ENCODE measurements around the gene TENM4. TPM values are rescaled to one million over a fixed set of nuclear protein-coding genes. Genes with fewer than 3 reads are reported as not detected.
A peak's percentile ranks its signal among the peaks of the same experiment; 100 is the strongest.

The TENM4 gene
- total RNA-seq, 2 experiments from 2014 or later, result not detected

DNA sequence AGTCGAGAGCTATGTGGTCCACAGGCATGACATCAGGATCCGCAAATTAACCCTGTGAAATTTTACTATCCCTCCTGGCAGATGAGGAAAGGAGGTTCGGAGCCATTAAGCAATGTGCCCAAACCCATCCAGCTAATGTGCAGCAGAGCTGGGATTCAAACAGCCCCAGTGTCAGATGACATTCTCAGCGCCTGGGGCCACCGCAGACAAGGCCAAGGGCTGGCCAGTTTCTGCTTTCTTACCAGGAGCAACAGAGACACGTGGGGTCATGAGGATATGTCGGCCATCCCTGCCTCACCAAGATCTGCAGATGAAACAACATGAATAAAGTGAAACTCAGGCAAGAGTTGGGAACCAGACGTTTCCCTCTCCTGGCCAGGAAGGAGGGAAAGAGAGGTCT lies 110.2 kb downstream of the TENM4 start:
- Mint-ChIP-seq H3K4me3 (no peak overlapping the region), H3K27ac (no peak overlapping the region), H3K36me3 (no peaks in the 10 kb centered on the region), H3K4me1 (no peaks in the 10 kb centered on the region), H3K9me3 (no peaks in the 10 kb centered on the region), H3K27me3 (peaks cover 2% of the 10 kb centered on the region)
- ATAC-seq (ENCODE audit: low read depth) (no peak), DNase-seq (no peak)
- POLR2A ChIA-PET, result no interaction called here

DNA sequence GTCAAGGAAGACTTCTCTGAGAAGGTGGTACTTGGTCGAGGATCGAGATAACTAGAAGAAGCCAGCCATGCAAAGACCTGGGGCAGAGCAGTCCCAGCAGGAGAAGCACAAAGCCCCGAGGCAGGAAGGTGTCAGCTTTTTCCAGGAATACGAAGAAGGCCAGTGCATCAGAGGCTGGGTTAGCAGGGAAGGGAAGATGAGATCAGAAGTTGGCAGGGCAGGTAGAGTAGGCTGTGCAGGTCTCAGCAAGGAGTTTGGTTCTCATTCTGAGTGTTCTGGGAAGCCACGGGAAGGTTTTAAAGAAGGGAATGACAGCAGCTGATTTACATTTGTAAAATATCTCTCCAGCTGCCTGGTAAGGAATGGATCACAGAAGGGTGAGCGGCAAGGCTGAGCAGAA lies 111.3 kb downstream of the TENM4 start:
- POLR2A ChIA-PET, result no interaction called here

GRCh38 chr11:79328402-79328801 lies 112.4 kb downstream of the TENM4 start:
- no peaks in the 10 kb centered on the region for H3K4me1 Mint-ChIP-seq
- H3K9me3 Mint-ChIP-seq, result no peaks in the 10 kb centered on the region
- DNase-seq (no peak), ATAC-seq (ENCODE audit: low read depth) (no peak)
- H3K27me3 Mint-ChIP-seq, result peaks cover 2% of the 10 kb centered on the region
- POLR2A ChIA-PET, result no interaction called here
- no peak overlapping the region for H3K27ac Mint-ChIP-seq
- H3K4me3 Mint-ChIP-seq, result no peak overlapping the region
- no peaks in the 10 kb centered on the region for H3K36me3 Mint-ChIP-seq

More for the DNA sequence above, 111.3 kb downstream of the TENM4 start:
- no peaks in the 10 kb centered on the region for H3K4me1 Mint-ChIP-seq
- no peak overlapping the region for H3K4me3 Mint-ChIP-seq
- no peak for ATAC-seq (ENCODE audit: low read depth)
- H3K27ac Mint-ChIP-seq, result no peak overlapping the region
- no peaks in the 10 kb centered on the region for H3K36me3 Mint-ChIP-seq
- DNase-seq, result no peak
- H3K9me3 Mint-ChIP-seq, result no peaks in the 10 kb centered on the region
- peaks cover 2% of the 10 kb centered on the region for H3K27me3 Mint-ChIP-seq

DNA sequence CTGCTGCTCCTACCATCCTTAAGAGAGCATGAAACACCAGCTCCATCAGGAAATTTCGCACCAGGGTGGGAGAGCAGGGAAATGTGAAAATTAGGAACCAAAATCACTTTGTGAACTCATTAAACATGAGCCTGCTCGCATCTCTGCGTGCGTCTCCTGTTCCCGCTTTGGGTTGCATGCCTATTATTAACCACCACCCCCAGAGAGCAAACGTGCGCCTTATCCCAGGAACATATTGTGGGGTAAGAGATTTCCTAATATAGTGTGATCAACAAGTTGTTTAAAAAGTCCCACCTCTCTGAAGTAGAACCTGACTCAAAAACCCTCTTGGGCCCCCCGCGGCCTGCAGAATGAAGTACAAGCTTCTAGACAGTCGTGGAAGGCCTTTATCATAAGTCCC lies 115.0 kb downstream of the TENM4 start:
- H3K9me3 Mint-ChIP-seq, result no peaks in the 10 kb centered on the region
- peaks cover 2% of the 10 kb centered on the region for H3K27me3 Mint-ChIP-seq
- H3K4me3 Mint-ChIP-seq, result no peak overlapping the region
- DNase-seq (no peak), ATAC-seq (ENCODE audit: low read depth) (no peak)
- no peaks in the 10 kb centered on the region for H3K4me1 Mint-ChIP-seq
- H3K27ac Mint-ChIP-seq, result no peak overlapping the region
- H3K36me3 Mint-ChIP-seq, result no peaks in the 10 kb centered on the region
- POLR2A ChIA-PET, result no interaction called here

- no peaks in the 10 kb centered on the region for H3K27me3 Mint-ChIP-seq
- H3K9me3 Mint-ChIP-seq, result no peaks in the 10 kb centered on the region
- DNase-seq (no peak), ATAC-seq (ENCODE audit: low read depth) (no peak)
- H3K36me3 Mint-ChIP-seq, result no peaks in the 10 kb centered on the region
- no peak overlapping the region for H3K27ac Mint-ChIP-seq
- H3K4me1 Mint-ChIP-seq, result no peaks in the 10 kb centered on the region
- POLR2A ChIA-PET, result no interaction called here
- H3K4me3 Mint-ChIP-seq, result no peak overlapping the region
Observed at GRCh38 chr11:79321263-79321662, 119.6 kb downstream of the TENM4 start.

DNA sequence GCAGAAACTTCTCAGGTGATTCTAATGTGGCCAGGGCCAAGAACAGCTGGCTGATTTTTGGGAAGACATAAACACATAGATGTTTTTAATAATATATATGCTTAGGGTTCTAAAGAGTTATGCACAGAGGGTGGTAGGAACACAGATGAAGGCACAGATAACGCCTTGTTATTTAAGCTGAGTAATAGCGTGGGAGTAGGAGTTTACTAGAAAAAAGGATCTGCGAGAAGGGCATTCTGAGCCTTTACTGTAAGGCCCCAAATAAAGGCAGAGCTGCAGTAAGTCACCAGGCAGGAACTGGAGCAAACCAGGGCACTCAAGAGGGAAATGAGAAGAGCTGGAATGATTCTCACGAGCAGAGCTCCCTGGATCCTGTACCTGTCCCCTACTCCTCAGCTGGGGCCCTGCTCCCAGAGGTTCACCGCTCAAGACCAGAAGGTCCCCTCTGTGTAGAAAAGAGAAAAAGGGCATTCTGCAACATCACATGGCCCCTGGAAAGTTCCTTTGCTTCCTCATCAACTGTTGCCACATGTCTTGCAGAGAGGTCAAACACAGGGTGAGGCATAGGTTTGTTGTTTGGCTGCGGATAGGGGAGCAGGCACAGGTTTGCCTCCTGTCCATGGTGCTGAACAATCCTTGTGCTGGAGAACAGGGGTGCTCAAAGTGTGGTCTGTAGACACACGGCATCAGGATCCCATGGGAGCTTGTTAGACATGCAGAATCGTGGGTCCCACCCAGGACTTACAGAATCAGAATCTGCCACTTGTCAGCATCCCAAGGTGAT lies 125.7 kb downstream of the TENM4 start:
- no peaks in the 10 kb centered on the region for H3K36me3 Mint-ChIP-seq
- no peaks in the 10 kb centered on the region for H3K9me3 Mint-ChIP-seq
- DNase-seq (no peak), ATAC-seq (ENCODE audit: low read depth) (no peak)
- POLR2A ChIA-PET, result no interaction called here
- H3K4me1 Mint-ChIP-seq, result no peaks in the 10 kb centered on the region
- H3K4me3 Mint-ChIP-seq, result no peak overlapping the region
- no peaks in the 10 kb centered on the region for H3K27me3 Mint-ChIP-seq
- H3K27ac Mint-ChIP-seq, result no peak overlapping the region

GRCh38 chr11:79313530-79313913 lies 127.3 kb downstream of the TENM4 start:
- DNase-seq (no peak), ATAC-seq (ENCODE audit: low read depth) (no peak)
- POLR2A ChIA-PET, result no interaction called here
- H3K4me3 Mint-ChIP-seq, result no peak overlapping the region
- H3K36me3 Mint-ChIP-seq, result no peaks in the 10 kb centered on the region
- no peak overlapping the region for H3K27ac Mint-ChIP-seq
- H3K9me3 Mint-ChIP-seq, result no peaks in the 10 kb centered on the region
- H3K27me3 Mint-ChIP-seq, result no peaks in the 10 kb centered on the region
- no peaks in the 10 kb centered on the region for H3K4me1 Mint-ChIP-seq

DNA sequence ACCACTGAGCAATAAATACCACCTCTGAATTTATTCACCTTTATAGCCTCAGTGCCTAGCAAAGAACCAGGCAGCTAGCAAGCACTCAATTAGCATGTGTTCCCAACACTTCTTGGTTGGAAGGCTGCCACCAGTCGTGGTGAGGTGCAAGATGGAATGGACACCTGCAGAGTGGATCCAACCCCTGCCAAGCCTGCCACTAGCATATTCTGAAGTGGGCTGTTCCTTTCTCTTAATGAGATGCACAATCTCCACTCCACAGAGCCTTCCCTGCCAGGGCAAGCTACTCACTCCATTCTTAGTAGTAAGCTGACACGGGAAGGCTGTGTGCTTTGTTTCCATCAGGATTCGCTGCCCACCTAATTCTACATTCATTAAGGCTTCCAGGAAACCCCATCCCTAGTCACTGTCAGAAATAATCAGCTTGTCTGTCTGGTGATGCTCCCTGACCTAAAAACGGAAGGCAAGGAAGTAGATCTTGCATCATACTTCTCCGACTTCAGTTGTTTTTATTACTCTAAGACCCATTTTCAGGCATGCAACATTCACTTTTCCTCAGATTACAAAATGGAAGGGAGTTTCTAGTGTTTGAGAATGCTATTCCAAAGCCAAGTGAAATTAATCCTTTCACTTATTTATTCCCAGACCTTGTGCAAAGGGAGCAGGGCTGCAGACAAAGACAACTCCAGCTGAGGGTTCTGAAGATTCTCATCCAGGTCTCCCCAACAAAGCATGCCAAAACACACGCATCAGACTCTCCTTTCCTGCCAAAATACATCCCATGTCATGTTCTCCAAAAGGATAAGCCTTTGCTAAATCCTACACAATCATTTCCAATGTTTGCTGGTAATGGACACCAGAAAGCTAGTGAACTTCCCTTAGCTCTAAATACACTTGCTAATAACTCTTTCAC lies 128.0 kb downstream of the TENM4 start:
- H3K27me3 Mint-ChIP-seq, result no peaks in the 10 kb centered on the region
- ATAC-seq (ENCODE audit: low read depth) (no peak), DNase-seq (no peak)
- POLR2A ChIA-PET, result no interaction called here
- H3K4me1 Mint-ChIP-seq, result no peaks in the 10 kb centered on the region
- no peak overlapping the region for H3K27ac Mint-ChIP-seq
- no peak overlapping the region for H3K4me3 Mint-ChIP-seq
- no peaks in the 10 kb centered on the region for H3K9me3 Mint-ChIP-seq
- H3K36me3 Mint-ChIP-seq, result no peaks in the 10 kb centered on the region

DNA sequence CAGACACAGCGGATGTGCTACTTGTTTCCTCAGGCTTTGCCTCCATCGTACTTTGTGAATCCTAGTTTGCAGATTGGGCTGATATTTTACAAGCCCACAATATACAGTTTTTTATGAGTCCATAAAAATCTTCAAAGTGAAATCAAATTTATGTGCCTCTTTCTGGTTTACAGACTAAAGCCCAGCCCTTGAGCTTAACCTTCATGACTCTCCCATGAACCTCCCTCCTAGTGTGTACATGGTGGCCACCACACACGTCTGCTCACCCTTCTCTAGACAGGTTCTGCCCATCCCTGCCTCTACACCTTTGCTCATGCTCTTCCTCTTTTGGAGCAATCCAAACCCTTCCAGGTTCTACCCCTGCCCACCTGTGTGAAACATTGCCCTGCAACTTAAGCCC lies 129.4 kb downstream of the TENM4 start:
- no peak for ATAC-seq (ENCODE audit: low read depth)
- H3K27me3 Mint-ChIP-seq, result no peaks in the 10 kb centered on the region
- no peaks in the 10 kb centered on the region for H3K4me1 Mint-ChIP-seq
- no peak overlapping the region for H3K27ac Mint-ChIP-seq
- H3K4me3 Mint-ChIP-seq, result no peak overlapping the region
- H3K36me3 Mint-ChIP-seq, result no peaks in the 10 kb centered on the region
- H3K9me3 Mint-ChIP-seq, result peaks cover 2% of the 10 kb centered on the region
- DNase-seq, result no peak
- POLR2A ChIA-PET, result no interaction called here

GRCh38 chr11:79309407-79309806 lies 131.4 kb downstream of the TENM4 start:
- Mint-ChIP-seq H3K9me3 (peaks cover 2% of the 10 kb centered on the region), H3K4me1 (no peaks in the 10 kb centered on the region), H3K4me3 (no peak overlapping the region), H3K36me3 (no peaks in the 10 kb centered on the region), H3K27ac (peak overlapping the region; percentile 25), H3K27me3 (no peaks in the 10 kb centered on the region)
- no peak for ATAC-seq (ENCODE audit: low read depth)
- DNase-seq, result no peak
- POLR2A ChIA-PET, result no interaction called here

- Mint-ChIP-seq H3K27me3 (no peaks in the 10 kb centered on the region), H3K36me3 (no peaks in the 10 kb centered on the region), H3K9me3 (peaks cover 2% of the 10 kb centered on the region), H3K4me1 (no peaks in the 10 kb centered on the region), H3K27ac (no peak overlapping the region), H3K4me3 (no peak overlapping the region)
- DNase-seq, result no peak
- POLR2A ChIA-PET, result no interaction called here
- no peak for ATAC-seq (ENCODE audit: low read depth)
Observed at GRCh38 chr11:79308429-79308828, 132.4 kb downstream of the TENM4 start.

DNA sequence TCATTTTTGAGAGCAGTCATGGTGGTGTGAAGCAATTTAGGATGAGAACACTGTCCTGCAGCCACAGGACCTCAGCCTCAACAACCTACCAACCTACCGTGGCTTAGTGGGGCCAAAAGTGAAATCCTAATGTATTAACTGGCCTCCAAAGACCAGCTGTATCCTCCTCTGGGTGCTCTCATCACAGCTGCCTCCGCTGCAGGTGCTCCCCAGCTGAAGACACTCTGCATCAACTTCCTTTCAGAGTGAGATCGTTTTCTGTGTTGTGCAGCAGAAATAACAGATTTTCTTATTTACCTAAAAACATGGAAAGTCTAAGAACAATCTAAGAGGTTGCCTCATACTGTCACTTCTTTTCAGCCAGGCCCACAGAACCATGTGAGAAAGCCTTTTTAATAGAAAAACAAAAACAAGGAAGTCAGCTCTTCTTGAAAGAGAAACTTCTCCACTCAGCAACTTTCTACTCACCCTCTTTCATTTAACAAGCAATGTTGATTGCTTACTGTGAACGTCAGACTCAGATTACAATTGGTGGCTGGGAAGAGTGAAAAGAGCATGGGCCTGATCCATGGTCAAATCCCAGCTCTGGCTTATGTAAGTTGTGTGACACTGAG lies 136.1 kb downstream of the TENM4 start:
- no peak overlapping the region for H3K27ac Mint-ChIP-seq
- H3K4me3 Mint-ChIP-seq, result no peak overlapping the region
- DNase-seq, result no peak
- H3K9me3 Mint-ChIP-seq, result peaks cover 2% of the 10 kb centered on the region
- no peaks in the 10 kb centered on the region for H3K36me3 Mint-ChIP-seq
- ATAC-seq (ENCODE audit: low read depth), result no peak
- H3K4me1 Mint-ChIP-seq, result no peaks in the 10 kb centered on the region
- POLR2A ChIA-PET, result no interaction called here
- H3K27me3 Mint-ChIP-seq, result no peaks in the 10 kb centered on the region

DNA sequence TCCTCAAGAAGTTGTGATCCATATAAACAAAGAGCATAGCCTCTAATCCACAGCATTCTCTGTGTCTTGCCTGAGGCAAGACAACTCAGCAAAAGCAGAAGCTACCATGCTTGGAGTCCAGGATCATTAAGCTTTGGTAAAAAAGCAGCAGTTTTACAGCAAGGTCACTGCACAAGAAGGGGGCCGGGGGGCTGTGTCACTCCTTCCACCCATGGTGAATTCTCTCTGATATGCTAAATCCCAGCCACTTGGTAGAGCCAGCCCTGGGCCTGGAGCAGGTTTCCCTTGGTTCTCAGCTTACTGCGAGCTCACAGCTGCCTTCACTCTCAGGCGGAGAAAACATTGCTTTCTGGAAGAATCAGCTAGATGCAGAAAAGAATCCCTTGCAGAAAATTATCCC lies 144.7 kb downstream of the TENM4 start:
- POLR2A ChIA-PET, result no interaction called here
- no peak overlapping the region for H3K27ac Mint-ChIP-seq
- no peak for DNase-seq
- no peaks in the 10 kb centered on the region for H3K27me3 Mint-ChIP-seq
- no peak overlapping the region for H3K4me3 Mint-ChIP-seq
- H3K9me3 Mint-ChIP-seq, result no peaks in the 10 kb centered on the region
- no peak for ATAC-seq (ENCODE audit: low read depth)
- H3K36me3 Mint-ChIP-seq, result no peaks in the 10 kb centered on the region
- H3K4me1 Mint-ChIP-seq, result no peaks in the 10 kb centered on the region
